Stimulated activated CD8-positive, alpha-beta memory T cell treated with anti-CD3 and anti-CD28 coated beads, Interleukin-12 subunit alpha, Interleukin-12 subunit beta, amount 100 ng/mL, for 24 hours (primary cell): Measurements from ENCODE around the gene PLA2G2E.

Experiments
- DNase-seq: peaks from one replicate; pipeline ENCODE4 v3.0.0-alpha.2; 2020; ENCODE audit errors: extremely low read depth

Gene PLA2G2E, protein sequence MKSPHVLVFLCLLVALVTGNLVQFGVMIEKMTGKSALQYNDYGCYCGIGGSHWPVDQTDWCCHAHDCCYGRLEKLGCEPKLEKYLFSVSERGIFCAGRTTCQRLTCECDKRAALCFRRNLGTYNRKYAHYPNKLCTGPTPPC

GRCh38 chr1:19923137-19923952, at the start of gene PLA2G2E:
Gene PLA2G2E, minus strand, starts transcription at chr1:19923617. Its CDS starts 58 bp downstream, at chr1:19923559.
- DNase-seq, result no peak

DNA sequence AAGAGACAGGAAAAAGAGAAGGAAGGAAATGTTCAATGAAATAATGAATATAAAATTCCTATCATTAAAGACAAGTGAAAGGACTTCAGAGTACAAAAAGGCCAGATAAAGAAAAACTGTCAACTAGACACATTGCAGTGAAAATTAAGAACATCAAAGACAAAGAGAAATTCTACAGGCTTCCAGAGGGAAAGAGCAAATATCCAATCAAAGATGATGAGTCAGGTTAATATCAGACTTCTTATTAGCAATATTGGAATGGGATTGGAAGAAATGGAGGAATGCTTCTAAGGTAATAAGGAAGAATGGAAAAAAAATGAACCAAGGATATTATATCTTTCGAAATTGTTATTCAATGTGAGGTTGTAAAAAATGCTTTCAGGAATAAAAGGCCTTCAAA, 48.2 kb upstream of the PLA2G2E start:
- DNase-seq, result no peak

- DNase-seq, result no peak
Observed at GRCh38 chr1:19969898-19970660, 46.7 kb upstream of the PLA2G2E start.

- no peak for DNase-seq
Observed at GRCh38 chr1:19967808-19968207, 44.4 kb upstream of the PLA2G2E start.

GRCh38 chr1:19964542-19964941, 41.1 kb upstream of the PLA2G2E start:
- DNase-seq, result no peak

GRCh38 chr1:19963636-19964035, 40.2 kb upstream of the PLA2G2E start:
- no peak for DNase-seq

DNA sequence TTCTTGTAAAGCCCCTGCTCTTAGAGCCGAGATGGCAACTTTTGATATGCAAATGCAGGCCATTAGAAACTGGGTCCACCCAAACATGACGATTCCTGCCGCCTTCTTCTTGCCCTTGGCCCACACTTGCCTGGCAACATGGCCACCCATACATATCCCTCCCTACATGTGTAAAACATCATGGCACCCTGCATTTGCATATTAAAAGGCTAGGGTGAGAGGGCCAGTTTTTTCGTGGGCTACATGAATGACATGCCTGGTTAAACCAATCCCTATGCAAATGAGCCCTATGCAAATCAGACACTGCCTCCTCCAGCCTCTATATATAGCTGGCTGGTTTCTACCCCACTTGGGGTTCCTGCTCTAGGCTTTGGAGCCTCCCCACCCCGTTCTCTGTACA, 37.2 kb upstream of the PLA2G2E start:
- no peak for DNase-seq

- no peak for DNase-seq
Observed at GRCh38 chr1:19957779-19958178, 34.4 kb upstream of the PLA2G2E start.

GRCh38 chr1:19955534-19956170, 32.2 kb upstream of the PLA2G2E start:
- DNase-seq, result no peak

GRCh38 chr1:19954059-19954458, 30.6 kb upstream of the PLA2G2E start:
- no peak for DNase-seq

DNA sequence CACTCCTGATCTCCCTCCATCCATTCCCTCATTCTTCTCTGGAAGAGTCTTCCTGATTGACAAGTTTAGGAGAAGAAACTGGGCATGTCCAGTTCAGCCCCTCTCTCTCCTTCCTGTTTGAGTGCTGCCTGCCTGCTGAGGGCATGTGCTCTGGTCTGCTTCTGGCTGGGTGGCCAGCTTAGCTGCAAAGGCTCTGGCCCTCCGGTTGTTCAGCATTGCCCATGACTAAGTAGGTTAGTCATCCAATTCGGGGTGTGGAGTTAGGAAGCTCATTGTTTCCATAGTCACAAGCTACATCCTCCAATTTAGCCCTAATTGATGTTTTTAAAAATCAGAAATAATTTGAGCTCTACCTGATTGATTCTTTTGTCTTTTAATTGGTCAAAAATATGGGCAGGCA, 25.6 kb upstream of the PLA2G2E start:
- DNase-seq, result no peak

DNA sequence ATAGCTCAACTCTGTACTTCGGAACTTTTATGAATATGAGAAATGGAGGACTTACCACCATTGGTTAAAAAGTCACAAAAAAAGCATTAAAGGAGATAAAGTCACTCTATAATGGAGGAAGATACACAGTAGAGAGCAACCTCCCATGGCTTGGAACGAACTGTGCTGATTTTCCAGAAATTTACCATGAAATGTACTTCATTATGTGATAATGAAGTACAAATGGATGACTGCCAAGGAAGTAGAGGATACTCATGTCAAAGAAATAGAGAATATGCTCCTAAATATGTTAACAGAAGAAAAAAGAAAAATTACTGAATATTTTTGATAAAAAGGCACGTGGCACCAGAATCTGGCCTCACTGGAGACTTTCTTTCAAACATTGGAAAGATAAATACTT, 23.6 kb upstream of the PLA2G2E start:
- DNase-seq, result no peak

DNA sequence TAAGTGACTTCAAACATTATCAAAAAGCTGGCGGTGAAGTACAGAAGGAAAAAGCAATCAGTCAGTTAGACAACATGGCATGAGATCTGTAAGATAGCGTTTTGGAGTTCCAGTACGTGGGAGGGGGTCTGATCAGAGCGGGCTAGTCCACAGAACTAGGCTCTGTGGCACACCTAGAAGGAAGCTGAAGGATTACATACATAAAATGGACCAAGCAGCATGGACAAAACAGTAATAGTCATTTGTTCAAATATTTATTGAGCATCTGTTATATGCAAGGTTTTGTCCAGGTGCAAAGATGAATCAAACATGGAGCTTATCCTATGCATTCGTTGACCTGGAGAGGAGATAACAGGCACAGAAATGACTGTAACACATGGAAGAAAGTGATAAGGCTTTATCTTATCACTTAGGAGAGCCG, 22.9 kb upstream of the PLA2G2E start:
- DNase-seq, result no peak

DNA sequence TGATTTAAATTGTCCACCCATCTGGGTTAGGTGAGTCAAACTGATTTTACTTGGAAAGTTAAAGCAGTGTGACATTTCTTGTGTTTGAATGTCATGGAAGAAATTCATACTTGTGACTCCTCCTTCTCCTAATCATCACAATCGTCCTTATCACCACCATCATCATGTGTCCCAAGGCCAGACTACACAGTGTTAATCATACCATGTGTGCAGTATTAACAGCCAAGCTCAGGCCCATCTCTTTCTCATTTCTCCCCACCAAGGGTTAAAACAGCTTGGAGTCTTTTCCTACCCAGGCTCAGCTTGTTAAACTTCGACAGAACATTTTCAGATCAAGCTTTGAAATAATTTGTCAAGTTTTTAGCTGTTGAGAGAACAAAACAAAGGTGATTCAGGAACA, 22.5 kb upstream of the PLA2G2E start:
- DNase-seq, result no peak

DNA sequence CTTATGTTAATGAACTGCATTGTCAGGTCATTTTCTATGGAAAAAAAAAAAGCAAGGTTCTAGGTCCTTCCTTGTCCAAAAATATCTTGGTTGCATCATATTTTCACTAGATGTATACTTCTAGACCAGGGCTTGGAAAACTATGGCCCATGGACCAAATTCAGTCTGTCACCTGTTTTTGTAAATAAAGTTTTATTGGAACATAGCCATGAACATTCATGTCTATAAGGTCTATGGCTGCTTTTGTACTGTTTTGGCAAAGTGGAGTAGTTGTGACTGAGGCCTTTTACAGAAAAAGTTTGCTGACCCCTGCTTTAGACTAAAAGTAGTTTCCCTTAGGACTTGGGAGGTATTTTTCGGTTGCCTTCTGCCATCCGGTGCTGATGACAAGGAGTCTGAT, 19.2 kb upstream of the PLA2G2E start:
- DNase-seq, result no peak

GRCh38 chr1:19942088-19942487, 18.7 kb upstream of the PLA2G2E start:
- DNase-seq, result no peak

GRCh38 chr1:19941206-19941568, 17.8 kb upstream of the PLA2G2E start:
- no peak for DNase-seq

- DNase-seq, result no peak
Observed at GRCh38 chr1:19940486-19941205, 17.2 kb upstream of the PLA2G2E start.

DNA sequence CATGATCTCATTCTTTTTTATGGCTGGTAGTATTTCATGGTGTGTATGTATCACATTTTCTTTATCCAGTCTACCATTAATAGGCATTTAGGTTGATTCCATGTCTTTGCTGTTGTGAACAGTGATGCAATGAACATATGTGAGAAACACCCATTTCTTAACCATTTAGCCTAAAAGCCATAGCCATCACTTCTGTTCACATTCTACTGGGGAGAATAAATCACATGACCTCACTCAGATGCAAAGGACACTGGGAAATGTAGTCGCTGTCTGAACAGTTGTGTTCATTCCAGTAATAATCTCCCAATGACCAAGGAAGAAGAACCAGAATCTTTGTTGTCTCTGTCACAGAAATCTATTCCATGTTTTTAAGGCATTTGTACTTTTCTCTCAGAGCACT, 15.1 kb upstream of the PLA2G2E start:
- no peak for DNase-seq

- no peak for DNase-seq
Observed at GRCh38 chr1:19936061-19936750, 12.8 kb upstream of the PLA2G2E start.

GRCh38 chr1:19934336-19934735, 10.9 kb upstream of the PLA2G2E start:
- no peak for DNase-seq
